HepG2 (cell line): ENCODE data around the gene TNNI3. TPM values are rescaled to one million over a fixed set of nuclear protein-coding genes. Genes with fewer than 3 reads are reported as not detected.

Source experiments
- CENPBD1 ChIP-seq: sonication (generic); formaldehyde crosslinking; IDR thresholded peaks from 2 replicates; pipeline ENCODE4 v1.8.0; 2022; ENCODE audit warnings: missing genetic modification reagents, low read depth, mild to moderate bottlenecking, borderline replicate concordance
- CENPT ChIP-seq: sonication (generic); formaldehyde crosslinking; IDR thresholded peaks from 2 replicates; pipeline ENCODE4 v1.8.0; 2022; ENCODE audit warnings: low read depth, mild to moderate bottlenecking, moderate library complexity, missing genetic modification reagents
- EEA1 ChIP-seq: sonication (generic); formaldehyde crosslinking; IDR thresholded peaks from 2 replicates; pipeline ENCODE4 v1.5.1; 2020; ENCODE audit warnings: mild to moderate bottlenecking, missing genetic modification reagents, borderline replicate concordance
- KLF11 ChIP-seq: IDR thresholded peaks from 2 replicates; pipeline ENCODE4 v1.6.1; 2016; ENCODE audit warnings: missing compliant biosample characterization
- MEIS1 ChIP-seq: sonication (generic); formaldehyde crosslinking; IDR thresholded peaks from 2 replicates; pipeline ENCODE4 v1.9.0; 2021; ENCODE audit warnings: mild to moderate bottlenecking, missing genetic modification reagents, moderate library complexity, borderline replicate concordance
- NR2C2 ChIP-seq: sonication (generic); formaldehyde crosslinking; IDR thresholded peaks from 2 replicates; pipeline ENCODE4 v1.4.0; 2020; ENCODE audit warnings: missing genetic modification reagents, mild to moderate bottlenecking, moderate library complexity, borderline replicate concordance
- PHF20 ChIP-seq: sonication (generic); formaldehyde crosslinking; IDR thresholded peaks from 2 replicates; pipeline ENCODE4 v1.5.0; 2020; ENCODE audit warnings: mild to moderate bottlenecking, missing genetic modification reagents
- RFX3 ChIP-seq: IDR thresholded peaks from 2 replicates; pipeline ENCODE4 v1.6.1; 2016; ENCODE audit warnings: missing biosample characterization, missing genetic modification reagents
- RXRA ChIP-seq: sonication (generic); formaldehyde crosslinking; IDR thresholded peaks from 2 replicates; pipeline ENCODE4 v1.5.1; 2020; ENCODE audit warnings: missing genetic modification reagents
- SMC3 ChIP-seq: IDR thresholded peaks from 2 replicates; pipeline ENCODE4 v1.6.1; 2011; ENCODE audit warnings: low read length, improper control_type of control experiment
- TEAD2 ChIP-seq: sonication (generic); formaldehyde crosslinking; IDR thresholded peaks from 2 replicates; pipeline ENCODE4 v1.9.0; 2021; ENCODE audit warnings: missing genetic modification reagents
- U2AF1 ChIP-seq: fragments of 200-400 bp; formaldehyde crosslinking; optimal IDR thresholded peaks from 2 replicates; pipeline ENCODE3; 2017; ENCODE audit warnings: mild to moderate bottlenecking, low read depth, low read length
- ZBTB3 ChIP-seq: sonication (generic); formaldehyde crosslinking; IDR thresholded peaks from 2 replicates; pipeline ENCODE4 v1.4.0; 2020; ENCODE audit warnings: low read depth, mild to moderate bottlenecking, moderate library complexity, missing genetic modification reagents, borderline replicate concordance
- ZNF335 ChIP-seq: sonication (generic); formaldehyde crosslinking; IDR thresholded peaks from 2 replicates; pipeline ENCODE4 v1.4.0; 2020; ENCODE audit warnings: missing genetic modification reagents
- ZNF431 ChIP-seq: sonication (generic); formaldehyde crosslinking; IDR thresholded peaks from 2 replicates; pipeline ENCODE4 v1.9.0; 2022; ENCODE audit warnings: missing genetic modification reagents, low read depth, mild to moderate bottlenecking, borderline replicate concordance
- ZNF496 ChIP-seq: sonication (generic); formaldehyde crosslinking; IDR thresholded peaks from 2 replicates; pipeline ENCODE4 v1.8.1; 2023; ENCODE audit warnings: mild to moderate bottlenecking, moderate library complexity, missing genetic modification reagents; ENCODE audit not compliant: insufficient replicate concordance
- ZNF513 ChIP-seq: sonication (generic); formaldehyde crosslinking; conservative IDR thresholded peaks from 2 replicates; pipeline ENCODE4 v1.5.0; 2020; ENCODE audit warnings: missing genetic modification reagents
- ZNF574 ChIP-seq: sonication (generic); formaldehyde crosslinking; IDR thresholded peaks from 2 replicates; pipeline ENCODE4 v1.4.0; 2020; ENCODE audit warnings: missing genetic modification reagents
- ZNF761 ChIP-seq: sonication (generic); formaldehyde crosslinking; conservative IDR thresholded peaks from 2 replicates; pipeline ENCODE4 v1.4.0; 2020; ENCODE audit warnings: mild to moderate bottlenecking, missing genetic modification reagents
- polyA plus RNA-seq, 8 experiments: library from polyadenylated mRNA; depleted of rRNA in 3 of 8; stranded (reverse) in 7 of 8; unstranded in 1 of 8; fragments of >200 nt; fragmentation: Illumina TruSeq in 4 of 8; extraction: Trizol in 4 of 8; gene quantifications; 2 replicates each; pipeline versions ENCODE4 v1.2.1 to v1.2.3, GENCODE V29; 2011 to 2016; ENCODE audit warnings: low read depth in 4 of 8, missing spikeins in 1 of 8, mixed read lengths in 1 of 8; ENCODE audit not compliant: insufficient read depth in 1 of 8
- total RNA-seq, 5 experiments: library from RNA; depleted of rRNA; stranded (reverse); fragments of >200 nt; fragmentation: Illumina TruSeq; extraction: Trizol; gene quantifications; 2 replicates each; pipeline ENCODE4 v1.2.3, GENCODE V29; 2016; ENCODE audit warnings: low read depth in 1 of 5
- TF ChIP-seq, protein P1 (sequence below): sonication (generic); formaldehyde crosslinking; IDR thresholded peaks from 2 replicates; pipeline ENCODE4 v1.5.1; 2020; ENCODE audit warnings: missing genetic modification reagents, mild to moderate bottlenecking, borderline replicate concordance
- TF ChIP-seq, protein P2 (sequence below): sonication (generic); formaldehyde crosslinking; IDR thresholded peaks from 2 replicates; pipeline ENCODE4 v1.8.1; 2023; ENCODE audit warnings: missing genetic modification reagents, inconsistent platforms, borderline replicate concordance

TNNI3 gene
- total and polyA plus RNA-seq, 2 of the 13 experiments (the other 11 are each of a cell fraction or from before 2014, with no cell fraction given): 3.5 to 3.7 TPM

DNA sequence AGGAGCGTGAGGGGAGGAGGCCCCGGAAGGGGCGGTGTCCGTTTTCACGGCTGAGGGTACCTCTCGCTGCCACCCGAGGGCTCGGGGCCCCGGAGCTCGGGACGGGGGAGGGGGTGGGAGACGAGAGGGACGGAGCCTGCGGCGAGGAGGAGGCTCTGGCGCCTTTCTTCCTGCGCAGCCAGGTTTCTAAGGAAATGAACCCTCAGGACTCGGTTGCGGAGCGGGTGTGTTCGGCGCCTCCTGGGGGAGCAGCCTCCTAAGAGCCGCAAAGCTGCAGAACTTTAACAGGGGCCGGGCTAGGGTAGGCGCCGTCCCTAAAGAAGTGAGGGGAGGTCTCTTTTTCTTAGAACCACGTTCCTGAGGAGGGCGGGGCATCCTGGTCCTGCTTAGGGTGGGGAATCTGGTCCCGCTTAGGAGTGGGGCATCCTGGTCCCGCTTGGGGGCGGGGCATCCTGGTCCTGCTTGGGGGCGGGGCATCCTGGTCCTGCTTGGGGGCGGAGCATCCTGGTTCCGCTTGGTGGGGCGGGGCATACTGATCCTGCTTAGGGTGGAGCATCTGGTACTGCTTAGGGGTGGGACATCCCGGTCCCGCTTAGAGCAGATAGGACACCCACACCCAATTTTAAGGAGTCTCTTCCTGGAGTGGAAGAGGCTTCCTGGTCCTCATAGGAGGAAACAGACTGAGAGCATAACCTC lies 16.3 kb upstream of the TNNI3 start (continued):
- TF ChIP-seq ZNF496 (CRISPR knock-in tag) (no peak), EEA1 (CRISPR knock-in tag) (no peak), CENPT (CRISPR knock-in tag) (no peak), RXRA (peak; percentile 19; the same call in 1 of the 2 replicates), TEAD2 (CRISPR knock-in tag) (no peak), ZBTB3 (no peak), MEIS1 (CRISPR knock-in tag) (no peak), KLF11 (CRISPR knock-in tag) (no peak), ZNF335 (CRISPR knock-in tag) (no peak), PHF20 (CRISPR knock-in tag) (no peak), NR2C2 (CRISPR knock-in tag) (no peak), CENPBD1 (CRISPR knock-in tag) (no peak), RFX3 (CRISPR knock-in tag) (no peak), ZNF574 (CRISPR knock-in tag) (0 out of 2 replicates have a peak, but pooled peaks have one; percentile 26), ZNF431 (CRISPR knock-in tag) (no peak), ZNF513 (no peak), SMC3 (no peak), U2AF1 (no peak), ZNF761 (no peak)
- TF ChIP-seq, protein P1, sequence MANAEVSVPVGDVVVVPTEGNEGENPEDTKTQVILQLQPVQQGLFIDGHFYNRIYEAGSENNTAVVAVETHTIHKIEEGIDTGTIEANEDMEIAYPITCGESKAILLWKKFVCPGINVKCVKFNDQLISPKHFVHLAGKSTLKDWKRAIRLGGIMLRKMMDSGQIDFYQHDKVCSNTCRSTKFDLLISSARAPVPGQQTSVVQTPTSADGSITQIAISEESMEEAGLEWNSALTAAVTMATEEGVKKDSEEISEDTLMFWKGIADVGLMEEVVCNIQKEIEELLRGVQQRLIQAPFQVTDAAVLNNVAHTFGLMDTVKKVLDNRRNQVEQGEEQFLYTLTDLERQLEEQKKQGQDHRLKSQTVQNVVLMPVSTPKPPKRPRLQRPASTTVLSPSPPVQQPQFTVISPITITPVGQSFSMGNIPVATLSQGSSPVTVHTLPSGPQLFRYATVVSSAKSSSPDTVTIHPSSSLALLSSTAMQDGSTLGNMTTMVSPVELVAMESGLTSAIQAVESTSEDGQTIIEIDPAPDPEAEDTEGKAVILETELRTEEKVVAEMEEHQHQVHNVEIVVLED (CRISPR knock-in tag): no peak
- TF ChIP-seq, protein P2, sequence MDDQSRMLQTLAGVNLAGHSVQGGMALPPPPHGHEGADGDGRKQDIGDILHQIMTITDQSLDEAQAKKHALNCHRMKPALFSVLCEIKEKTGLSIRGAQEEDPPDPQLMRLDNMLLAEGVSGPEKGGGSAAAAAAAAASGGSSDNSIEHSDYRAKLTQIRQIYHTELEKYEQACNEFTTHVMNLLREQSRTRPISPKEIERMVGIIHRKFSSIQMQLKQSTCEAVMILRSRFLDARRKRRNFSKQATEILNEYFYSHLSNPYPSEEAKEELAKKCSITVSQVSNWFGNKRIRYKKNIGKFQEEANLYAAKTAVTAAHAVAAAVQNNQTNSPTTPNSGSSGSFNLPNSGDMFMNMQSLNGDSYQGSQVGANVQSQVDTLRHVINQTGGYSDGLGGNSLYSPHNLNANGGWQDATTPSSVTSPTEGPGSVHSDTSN (CRISPR knock-in tag): no peak
